Dedifferentiated amniotic fluid mesenchymal stem cell (primary cell): ENCODE results near the gene F12.

Source experiments
- DNase-seq: peaks from one replicate; pipeline ENCODE4 v3.0.0-alpha.2; 2016; ENCODE audit errors: extremely low spot score

Gene F12

DNA sequence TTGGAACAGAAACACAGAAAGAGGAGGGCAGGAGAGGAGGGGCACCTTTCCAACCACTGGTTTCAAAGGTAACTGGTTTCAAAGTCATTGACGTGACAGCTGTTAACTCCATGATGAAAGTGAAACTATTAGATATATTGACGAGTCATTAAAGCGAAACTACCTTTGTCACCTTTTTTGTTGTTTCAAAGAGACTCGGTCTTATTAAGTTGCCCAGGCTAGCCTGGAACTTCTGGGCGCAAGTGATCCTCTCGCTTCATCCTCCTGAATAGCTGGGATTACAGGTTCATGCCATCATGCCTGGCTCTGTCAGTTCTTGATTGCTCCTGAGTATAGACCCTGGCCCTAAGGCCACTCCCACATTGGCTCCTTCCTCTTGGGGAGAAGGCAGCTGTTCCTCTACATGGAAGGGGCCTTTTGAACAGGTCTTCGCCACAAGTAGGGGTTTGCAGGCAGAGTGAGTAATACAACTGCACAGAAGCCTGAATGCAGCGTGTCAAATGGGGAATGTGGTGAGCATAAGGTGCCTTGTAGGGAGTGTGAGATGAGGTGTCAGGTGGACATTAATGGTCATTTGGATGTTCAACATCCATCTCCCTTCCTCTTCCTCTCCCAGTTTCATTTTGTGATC lies 3.4 kb upstream of the F12 start:
- DNase-seq, result no peak

DNA sequence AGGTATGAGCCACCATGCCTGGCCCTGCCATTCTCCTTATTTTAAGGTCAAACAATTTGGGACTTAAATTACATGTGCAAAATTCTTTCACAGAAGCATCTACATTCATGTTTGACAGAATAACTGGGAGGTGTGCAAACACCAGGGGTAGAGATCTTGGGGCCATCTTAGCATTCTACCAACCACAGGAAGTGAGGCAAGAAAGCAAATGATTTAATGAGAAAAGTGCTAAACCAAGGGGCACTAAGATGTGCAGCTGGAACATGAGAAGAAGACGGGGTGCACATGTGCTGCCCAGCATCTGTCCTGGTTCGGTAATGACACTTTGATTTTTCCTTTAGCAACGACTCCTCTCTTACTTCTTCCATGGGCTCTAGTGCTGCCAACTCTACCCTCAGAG lies 1.2 kb upstream of the F12 start:
- no peak for DNase-seq

DNA sequence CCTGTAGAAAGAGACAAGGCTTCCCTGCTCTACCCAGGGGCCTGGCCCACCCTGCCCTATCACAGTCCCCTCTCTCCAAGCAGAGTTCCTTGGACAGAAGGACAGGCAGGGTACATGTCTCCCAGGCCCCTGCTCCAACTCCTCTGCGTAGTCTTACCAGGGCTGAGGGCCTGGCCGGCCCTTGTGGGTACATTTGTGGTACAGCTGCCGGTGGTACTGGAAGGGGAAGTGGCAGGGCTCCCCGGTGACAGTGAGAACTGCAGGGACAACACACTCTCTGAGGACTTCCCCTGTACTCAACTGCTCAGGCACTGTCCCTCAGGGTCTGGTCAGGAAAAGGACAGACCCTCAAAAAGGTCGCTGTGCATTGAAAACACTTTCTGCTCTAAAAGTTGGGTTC lies 3.6 kb downstream of the F12 start:
- no peak for DNase-seq

DNA sequence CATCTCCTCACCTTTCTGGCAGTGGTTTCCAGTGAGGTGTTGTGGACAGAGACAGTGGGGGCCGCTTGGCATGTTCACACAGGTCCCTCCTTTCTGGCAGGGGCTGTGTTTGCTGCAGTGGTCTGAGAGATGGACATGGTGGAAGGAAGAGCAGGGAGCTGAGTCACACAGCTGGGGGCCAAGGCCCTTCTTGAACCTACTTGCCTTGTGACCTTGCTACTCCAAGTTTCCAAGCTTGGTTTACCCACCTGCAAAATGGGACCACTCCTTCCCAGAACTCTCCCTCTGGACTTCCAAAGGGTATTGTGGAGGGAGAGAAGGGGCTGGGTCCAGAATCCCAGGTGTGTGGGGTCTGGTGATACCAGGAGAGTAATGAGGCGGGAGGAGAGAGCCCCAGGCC lies 4.1 kb downstream of the F12 start:
- DNase-seq, result no peak

DNA sequence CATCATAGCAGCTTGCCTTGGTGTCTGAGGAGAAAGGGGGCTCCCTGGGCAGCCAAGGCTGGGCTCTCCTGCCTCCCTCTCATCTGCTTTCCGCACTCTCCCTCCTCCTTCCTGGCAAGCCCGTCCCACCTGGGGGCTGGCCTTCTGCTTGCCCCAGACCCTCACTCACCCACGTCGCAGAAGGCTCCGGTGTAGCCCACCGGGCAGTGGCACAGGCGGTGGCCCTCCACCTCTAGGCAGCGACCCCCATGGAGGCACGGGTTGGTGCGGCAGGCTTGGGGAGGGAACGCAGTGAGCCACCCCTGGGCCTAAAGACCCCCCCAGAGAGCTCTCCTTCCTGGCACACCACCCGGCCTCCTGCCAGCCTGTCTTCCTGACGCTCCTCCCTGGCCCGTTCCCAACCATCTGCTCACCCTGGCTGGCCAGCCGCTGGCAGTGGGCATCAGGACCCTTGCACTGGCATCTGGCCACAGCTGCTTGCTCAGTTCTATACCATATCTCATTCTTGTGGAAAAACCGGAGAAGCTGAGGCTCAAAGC lies 4.7 kb downstream of the F12 start:
- no peak for DNase-seq

DNA sequence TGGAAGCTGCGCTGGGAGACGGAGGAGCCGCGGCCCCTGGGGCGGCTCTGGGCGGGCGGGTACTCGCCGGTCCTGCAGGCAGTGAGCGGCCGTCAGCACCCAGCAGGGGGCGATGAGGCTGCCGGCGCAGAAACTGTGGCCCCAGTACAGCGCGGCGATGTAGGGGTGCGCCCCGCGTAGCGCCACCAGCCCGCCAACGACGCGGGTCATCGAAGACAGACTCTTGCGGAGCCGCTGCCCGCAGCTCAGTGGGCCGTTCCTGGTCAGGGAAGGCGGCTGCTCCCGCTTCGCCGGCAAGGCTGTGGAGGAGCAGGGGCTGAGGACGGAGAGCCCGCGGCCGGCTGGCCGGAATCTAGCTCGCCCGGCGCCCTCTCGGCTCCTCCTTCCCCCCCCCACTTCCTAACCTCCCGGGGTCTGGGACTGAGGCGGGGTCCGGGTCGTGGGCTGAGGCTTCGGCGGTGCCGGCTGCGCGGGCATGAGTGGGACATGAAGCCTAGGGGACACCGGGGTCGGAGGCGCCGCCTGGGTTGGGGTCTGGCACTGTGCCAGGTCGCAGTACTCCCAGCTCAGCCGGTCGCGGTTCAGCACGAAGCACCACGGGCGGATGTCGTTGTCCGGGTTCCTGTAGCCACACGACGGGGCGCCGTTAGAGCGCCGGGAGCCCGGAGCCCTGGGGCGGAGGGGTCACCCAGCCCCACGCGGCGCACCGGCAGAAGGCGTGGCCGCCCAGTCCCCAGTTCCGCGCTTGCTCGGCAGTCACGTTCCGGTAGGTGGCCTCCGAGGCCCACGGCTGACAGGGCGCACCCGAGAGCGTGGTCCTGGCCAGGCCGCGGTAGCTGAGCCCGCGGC lies 5.3 kb downstream of the F12 start:
- no peak for DNase-seq

DNA sequence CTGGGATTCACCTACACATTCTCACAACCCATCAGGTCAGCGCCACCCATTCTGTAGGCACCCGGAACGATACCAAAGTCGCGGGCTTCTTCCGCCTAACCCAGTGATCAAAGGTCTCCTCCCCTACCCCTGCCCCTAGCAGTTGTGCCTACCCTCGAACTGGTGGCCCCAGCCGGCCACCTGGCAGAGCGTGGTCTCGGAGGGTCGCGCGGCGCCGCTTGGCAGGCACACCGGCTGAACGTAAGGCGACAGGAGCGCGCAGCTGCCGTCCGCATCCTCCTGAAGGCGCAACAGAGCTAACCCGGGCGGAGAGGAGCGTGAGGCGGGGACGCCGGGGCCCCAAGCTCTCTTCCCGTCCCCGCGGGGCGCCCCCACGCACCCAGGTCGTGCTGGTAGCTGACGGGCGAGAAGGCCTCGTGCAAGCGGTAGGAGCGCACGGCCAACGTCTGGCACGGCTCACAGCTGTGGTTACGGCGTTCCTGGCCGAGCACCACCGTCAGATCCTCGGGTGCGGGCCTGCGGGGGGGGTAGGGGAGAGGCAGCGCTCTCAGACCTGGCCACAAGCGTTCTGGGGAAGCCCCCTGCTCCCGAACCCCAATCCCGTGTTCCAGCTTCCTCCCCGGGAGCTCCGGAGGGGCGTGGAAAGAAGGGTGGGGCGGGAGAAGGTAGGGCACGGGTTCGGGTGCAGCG lies 6.1 kb downstream of the F12 start:
- DNase-seq, result no peak

DNA sequence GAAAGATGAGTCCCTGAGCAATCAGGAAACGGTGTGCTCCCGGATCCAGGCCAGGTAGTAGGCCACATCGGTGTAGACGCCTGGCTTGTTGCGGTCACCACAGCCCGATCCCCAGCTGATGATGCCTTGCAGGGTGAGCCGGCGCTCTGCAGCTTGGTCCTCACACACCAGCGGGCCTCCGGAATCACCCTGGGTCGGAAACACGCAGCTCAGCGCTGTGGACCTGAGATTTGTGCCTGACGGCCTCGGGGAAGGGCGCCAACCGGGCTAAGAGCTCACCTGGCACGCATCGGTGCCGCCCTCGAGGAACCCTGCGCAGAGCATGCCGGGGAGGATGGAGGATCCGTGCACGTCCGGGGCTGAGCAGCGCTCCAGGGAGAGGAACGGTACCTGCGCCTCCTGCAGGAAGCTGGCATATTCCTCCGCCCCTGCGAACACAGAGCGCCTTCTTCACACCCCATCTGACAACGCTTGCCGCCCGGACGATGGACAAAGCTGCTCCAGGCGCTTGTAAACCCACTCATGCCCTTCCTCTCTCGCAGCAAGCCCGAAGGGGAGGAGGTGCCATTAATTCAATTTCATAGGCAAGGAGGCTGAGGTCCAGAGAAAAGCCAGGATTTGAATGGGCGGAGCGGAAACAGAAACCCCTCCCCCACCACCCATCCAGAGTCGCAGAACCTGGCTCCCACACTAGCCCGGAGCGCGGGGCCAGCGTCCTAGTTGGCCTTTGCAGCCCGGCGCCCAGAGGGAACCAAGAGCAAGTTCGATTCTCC lies 6.9 kb downstream of the F12 start:
- DNase-seq, result no peak

DNA sequence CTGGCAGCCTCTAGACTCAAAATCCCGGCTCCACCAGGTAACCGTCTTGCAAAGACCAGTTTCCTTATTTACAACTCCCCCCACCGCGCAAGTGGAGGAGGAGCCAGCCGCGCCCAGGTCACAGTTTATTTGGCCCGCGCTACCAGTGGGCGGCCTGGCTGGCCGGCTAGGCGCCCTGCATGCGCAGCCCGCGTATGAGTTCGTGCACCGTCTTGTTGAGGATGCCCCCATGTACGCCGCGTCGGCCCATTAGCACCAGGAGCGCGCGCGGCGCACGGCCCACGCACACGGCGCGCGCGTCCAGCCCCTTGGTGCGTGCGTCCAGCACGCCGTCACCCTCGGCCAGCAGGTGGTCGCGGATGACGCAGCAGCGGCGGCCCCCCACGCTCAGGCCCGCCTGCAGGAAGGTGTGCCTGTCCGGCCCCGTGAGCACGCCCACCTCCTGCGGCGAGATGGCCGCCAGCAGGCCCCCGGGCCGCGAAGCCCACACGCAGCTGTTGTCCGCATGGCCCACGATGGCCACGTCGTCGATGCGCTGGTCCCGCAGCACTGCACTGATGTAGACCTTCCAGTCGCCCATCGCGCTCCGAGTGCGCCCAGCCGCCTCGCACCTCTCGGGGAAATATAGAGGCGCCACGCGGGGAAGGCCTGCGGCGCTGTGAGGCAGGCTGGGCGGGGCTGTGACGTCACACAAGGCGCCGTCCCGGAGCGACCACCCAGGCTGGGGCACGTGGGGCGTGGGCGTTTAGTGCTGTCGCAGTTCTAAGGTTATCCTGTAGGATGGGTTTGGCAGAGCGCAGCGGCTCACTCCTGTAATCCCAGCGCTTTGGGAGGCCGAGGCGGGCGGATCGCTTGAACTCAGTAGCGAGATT lies 9.1 kb downstream of the F12 start, which contains the start of gene PFN3:
PFN3 (minus strand) TSS at position 665 of the 872 bp plus-strand sequence; CDS start at position 580, 85 bp downstream.
- DNase-seq, result no peak

DNA sequence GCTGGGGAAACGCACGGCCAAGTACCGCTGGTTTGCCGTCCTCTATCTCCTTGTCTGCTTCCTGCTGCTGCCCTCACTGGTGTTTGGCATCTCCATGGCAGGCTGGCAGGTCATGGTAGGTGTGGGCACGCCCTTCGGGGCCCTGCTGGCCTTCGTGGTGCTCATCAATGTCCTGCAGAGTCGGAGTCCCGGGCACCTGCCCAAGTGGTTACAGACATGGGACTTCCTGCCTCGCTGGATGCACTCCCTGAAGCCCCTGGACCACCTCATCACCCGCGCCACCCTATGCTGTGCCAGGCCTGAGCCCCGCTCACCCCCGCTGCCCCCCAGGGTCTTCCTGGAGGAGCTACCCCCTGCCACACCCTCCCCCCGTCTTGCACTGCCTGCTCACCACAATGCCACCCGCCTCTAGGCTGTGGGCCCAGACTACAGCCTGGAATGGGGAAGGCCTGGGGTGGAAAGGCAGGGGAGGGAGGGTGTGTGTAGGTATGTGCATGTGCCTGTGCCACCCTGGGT lies 11.4 kb downstream of the F12 start:
- no peak for DNase-seq

DNA sequence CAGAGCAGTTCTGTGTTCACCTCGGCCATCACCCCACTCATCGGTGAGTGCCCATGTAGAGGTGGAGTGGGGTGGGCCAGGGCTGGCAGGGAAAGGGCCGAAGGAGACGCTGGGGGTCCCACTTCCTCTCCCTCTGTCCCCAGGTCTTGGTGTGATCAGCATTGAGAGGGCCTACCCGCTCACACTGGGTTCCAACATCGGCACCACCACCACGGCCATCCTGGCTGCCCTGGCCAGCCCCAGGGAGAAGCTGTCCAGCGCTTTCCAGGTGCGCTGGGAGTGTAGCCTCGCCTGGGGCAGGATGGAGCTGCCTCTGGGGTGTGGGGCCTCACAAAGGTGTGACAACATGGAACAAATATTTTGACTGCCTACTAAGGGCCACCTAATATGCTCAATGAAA lies 12.6 kb downstream of the F12 start:
- DNase-seq, result no peak

DNA sequence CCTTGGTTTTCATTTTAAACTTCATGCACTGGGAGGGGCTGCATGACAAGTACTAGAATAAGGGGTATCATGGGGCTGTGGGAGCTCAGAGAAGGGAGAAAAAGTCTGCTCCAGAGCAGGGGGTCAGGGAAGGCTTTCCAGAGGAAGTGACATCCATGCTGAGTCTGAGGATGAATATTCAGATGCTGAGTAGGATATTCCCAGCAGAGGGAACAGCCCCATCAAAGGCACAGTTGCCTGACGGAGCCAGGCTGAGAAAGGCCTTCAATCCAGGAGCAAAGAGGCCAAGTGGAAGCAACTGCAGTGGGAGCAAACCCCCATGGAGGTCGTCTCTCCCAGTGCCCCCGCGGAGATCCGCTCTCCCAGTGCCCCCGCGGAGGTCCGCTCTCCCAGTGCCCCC lies 13.3 kb downstream of the F12 start:
- no peak for DNase-seq

DNA sequence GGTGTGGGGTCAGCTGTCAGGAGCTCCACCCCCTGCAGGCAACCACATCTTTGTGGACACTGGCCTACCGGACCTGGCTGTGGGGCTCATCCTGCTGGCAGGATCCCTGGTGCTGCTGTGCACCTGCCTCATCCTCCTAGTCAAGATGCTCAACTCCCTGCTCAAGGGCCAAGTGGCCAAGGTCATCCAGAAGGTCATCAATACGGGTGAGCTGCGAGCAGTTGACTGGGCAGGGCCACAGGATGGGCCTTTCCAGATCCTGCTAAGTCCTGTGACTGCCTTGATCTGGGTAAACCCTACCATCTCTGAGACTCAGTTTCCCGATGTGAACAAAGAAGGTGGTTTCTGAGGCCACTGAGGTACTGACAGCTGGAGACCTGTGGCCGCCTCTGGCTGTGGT lies 15.4 kb downstream of the F12 start:
- DNase-seq, result no peak

DNA sequence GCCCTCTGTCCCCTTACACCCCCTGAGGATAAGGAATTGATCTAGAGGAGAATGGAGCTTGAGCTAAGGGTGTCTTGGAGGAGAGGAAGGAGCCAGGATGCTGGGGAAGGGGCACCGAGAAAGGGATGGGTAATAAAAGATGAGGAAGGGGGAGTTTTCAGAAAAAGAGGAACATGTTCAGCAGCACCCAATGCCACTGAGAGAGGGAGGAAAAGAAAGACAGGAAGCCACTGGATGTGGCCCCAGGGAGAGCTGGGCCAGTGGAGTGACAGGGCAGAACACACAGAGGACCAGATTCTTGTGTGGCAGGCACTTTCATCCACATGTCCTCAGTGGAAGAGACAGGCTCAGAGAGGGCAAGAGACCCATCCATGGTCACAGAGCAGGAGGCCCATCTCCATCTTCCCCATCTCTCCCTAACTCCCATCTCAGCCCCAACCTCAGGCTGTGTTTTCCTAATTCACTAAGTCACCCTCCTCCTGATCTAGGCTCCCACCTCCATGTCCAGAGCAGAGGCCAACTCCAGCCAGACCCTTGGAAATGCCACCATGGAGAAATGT lies 16.1 kb downstream of the F12 start:
- no peak for DNase-seq

DNA sequence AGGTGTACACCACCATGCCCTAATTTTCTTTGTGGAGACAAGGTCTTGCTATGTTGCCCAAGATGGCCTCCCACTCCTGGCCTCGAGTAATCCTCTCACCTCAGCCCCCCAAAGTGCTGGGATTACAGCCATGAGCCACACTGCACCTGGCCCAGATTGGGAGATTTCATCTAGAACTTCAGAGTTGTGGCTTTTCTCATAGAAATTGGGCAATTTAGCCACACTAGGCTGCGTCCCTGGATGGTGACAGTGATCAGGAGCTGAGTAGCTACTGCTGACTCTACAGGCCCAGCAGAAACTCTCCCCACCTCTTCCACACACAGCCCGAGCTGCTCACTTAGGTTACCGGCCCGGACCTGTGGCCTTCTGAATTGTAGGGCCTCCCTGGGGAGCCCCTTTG lies 16.6 kb downstream of the F12 start:
- no peak for DNase-seq

DNA sequence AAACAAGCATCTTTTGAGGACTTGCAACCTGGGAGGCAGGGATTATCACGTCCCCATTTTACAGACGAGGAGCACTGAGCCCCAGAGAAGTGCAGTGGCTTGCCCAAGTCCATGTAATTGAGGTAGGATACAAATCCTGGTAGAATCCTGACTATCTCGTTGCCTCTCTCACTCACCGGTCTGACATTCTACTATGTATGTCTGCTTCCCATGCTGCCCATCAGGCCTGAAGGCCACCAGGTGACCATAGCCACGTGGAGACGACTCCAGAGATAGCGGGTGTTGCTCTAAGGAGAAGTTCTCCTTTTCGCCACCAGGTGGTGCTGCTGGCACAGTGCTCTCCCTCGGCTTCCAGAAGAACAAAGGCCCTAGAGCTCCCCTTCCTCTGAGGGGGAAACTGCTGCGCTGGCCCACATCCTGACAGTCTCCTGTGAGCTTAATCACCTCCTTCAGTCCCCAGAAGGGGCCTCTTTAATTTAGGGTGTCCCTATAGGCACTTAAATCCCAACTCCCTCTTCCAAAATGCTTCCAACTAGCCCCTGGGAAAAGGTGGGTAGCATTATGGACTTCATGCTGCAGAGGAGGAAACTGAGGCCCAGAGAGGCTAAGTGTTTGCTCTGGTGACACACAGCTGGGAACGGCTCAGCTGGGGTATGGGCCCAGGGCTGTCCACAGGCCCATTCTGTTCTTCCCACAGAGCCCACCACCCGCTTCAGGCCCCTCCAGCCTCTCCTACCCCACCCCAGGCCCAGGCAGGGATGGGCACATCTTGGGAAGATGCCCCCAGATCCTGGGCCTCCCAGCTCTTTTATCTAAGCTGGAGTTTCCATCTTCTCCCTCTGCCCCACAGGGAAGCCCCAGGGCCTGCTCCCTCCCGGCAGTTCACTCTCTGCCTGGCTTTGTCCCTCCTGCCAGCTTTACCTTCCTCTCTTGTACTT lies 18.7 kb downstream of the F12 start:
- peak; percentile 77 for DNase-seq

DNA sequence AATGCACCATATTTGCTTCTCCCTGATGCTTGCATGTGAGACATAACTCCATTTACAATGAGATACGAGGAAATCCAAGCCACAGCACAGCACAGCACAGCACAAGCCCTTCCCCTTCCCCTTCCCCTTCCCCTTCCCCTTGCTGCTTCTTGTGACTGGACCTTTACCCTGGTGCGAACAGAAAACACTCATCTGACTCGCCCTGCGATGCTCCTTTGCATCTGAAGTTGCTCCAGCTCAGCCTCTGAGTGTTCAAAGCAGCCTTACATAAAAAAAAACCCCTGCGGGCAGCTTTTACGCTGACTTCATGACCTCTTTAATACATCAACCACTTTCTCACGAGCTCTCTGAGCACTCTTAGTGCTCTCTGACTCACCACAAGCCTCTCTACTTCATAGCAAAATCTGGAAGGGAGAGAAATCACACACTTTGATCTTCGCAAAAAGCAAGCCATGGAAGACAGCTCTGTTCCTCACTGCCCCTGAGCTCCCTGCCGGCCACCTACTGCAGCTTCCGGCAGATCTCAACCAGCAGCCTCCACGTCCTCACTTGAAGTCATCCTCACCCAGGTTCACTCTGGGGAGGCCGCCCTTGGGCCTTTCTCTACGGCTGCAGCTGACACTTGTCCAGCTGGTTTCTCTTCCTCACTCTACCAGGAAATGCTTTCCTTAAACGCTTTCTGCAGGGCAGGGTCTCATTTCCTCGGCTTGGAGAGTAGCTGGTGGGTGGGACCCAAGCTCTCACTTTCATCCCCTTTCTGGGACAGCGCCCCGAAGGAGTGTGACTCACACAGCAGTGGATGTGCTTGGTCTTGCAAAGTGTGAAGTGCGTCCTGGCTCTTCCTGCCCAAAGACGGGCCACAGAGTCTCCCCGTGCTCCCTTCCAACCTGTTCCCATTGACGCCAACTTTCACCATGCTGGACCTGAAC lies 19.9 kb downstream of the F12 start:
- peak; percentile 82 for DNase-seq

DNA sequence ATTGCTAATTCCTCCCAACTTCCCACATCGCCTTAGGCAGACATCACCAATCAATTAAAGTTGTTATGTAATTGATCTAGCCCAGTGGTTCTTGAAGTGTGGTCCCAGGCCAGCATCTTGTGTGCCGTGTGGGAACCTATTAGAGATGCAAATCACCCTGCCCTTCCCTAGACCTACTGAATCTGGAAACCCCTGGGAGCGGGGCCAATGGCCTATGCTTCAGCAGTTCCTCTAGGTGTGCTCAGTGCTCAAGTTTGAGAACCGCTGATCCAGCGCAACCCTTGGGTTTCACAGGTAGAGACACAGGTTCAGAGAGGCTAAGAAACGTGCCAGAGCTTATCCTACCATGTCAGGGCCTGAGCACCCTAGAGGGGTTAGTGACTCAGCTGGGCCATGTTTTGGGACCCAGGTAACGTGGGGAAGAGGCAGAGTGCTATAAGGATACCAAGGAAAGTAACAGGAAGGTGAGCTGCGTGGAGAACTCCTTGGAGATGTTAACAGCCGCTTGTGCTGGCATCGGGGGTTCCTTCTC lies 20.8 kb downstream of the F12 start:
- no peak for DNase-seq
